H9 (cell line): ENCODE measurements around the gene ZFP92. TPM values are rescaled to one million over a fixed set of nuclear protein-coding genes. Genes with fewer than 3 reads are reported as not detected.

Experiments
- DNase-seq: peaks from one replicate; pipeline ENCODE4 v3.0.0-alpha.2; 2017
- H2AFZ ChIP-seq: one replicate; pipeline ENCODE4 v1.6.1; 2013; ENCODE audit warnings: mild to moderate bottlenecking, low read length, control low read depth, moderate library complexity
- H2AK5ac ChIP-seq: 2 replicates; pipeline ENCODE4 v1.6.1; 2013; ENCODE audit warnings: low read length, control low read depth, mixed read lengths; ENCODE audit not compliant: insufficient read length
- H2BK120ac ChIP-seq: one replicate; pipeline ENCODE4 v1.6.1; 2013; ENCODE audit warnings: low read depth, mild to moderate bottlenecking, low read length, control low read depth, inconsistent platforms; ENCODE audit not compliant: poor library complexity, severe bottlenecking
- H2BK12ac ChIP-seq: 2 replicates; pipeline ENCODE4 v1.6.1; 2013; ENCODE audit warnings: low read length, control low read depth, mixed read lengths, low read depth; ENCODE audit not compliant: insufficient read length
- H2BK15ac ChIP-seq: 2 replicates; pipeline ENCODE4 v1.6.1; 2013; ENCODE audit warnings: low read depth, low read length, control low read depth
- H2BK20ac ChIP-seq: one replicate; pipeline ENCODE4 v1.6.1; 2013; ENCODE audit warnings: low read depth, mild to moderate bottlenecking, low read length, control low read depth, inconsistent platforms; ENCODE audit not compliant: poor library complexity, severe bottlenecking
- H2BK5ac ChIP-seq: 2 replicates; pipeline ENCODE4 v1.6.1; 2013; ENCODE audit warnings: low read length, control low read depth, mixed read lengths; ENCODE audit not compliant: insufficient read length
- H3K14ac ChIP-seq: 2 replicates; pipeline ENCODE4 v1.6.1; 2013; ENCODE audit warnings: low read length, control low read depth; ENCODE audit not compliant: insufficient read depth
- H3K18ac ChIP-seq: 2 replicates; pipeline ENCODE4 v1.6.1; 2013; ENCODE audit warnings: low read depth, mild to moderate bottlenecking, mixed read lengths, low read length, control low read depth; ENCODE audit not compliant: insufficient read length
- H3K23ac ChIP-seq: 2 replicates; pipeline ENCODE4 v1.6.1; 2013; ENCODE audit warnings: low read length, control low read depth, mixed read lengths, low read depth; ENCODE audit not compliant: insufficient read length
- H3K23me2 ChIP-seq: 2 replicates; pipeline ENCODE4 v1.6.1; 2013; ENCODE audit warnings: low read depth, mild to moderate bottlenecking, mixed read lengths, low read length, control low read depth; ENCODE audit not compliant: insufficient read length, poor library complexity, severe bottlenecking
- H3K27ac ChIP-seq: 2 replicates; pipeline ENCODE4 v1.5.1; 2013; ENCODE audit warnings: low read length, control low read depth, mixed read lengths, low read depth; ENCODE audit not compliant: insufficient read length
- H3K27me3 ChIP-seq: 2 replicates; pipeline ENCODE4 v1.6.1; 2013; ENCODE audit warnings: low read length, control low read depth, inconsistent platforms; ENCODE audit not compliant: insufficient read depth
- H3K4ac ChIP-seq: 2 replicates; pipeline ENCODE4 v1.6.1; 2013; ENCODE audit warnings: low read depth, mild to moderate bottlenecking, control low read depth, inconsistent platforms, low read length, moderate library complexity
- H3K4me1 ChIP-seq: 2 replicates; pipeline ENCODE4 v1.6.1; 2013; ENCODE audit warnings: low read length, control low read depth, inconsistent platforms; ENCODE audit not compliant: insufficient read depth
- H3K4me2 ChIP-seq: 2 replicates; pipeline ENCODE4 v1.6.1; 2013; ENCODE audit warnings: low read length, control low read depth, mixed read lengths; ENCODE audit not compliant: insufficient read length, insufficient read depth
- H3K56ac ChIP-seq: 2 replicates; pipeline ENCODE4 v1.6.1; 2013; ENCODE audit warnings: low read depth, mild to moderate bottlenecking, mixed read lengths, low read length, control low read depth; ENCODE audit not compliant: insufficient read length
- H3K79me1 ChIP-seq: 2 replicates; pipeline ENCODE4 v1.6.1; 2013; ENCODE audit warnings: low read depth, mild to moderate bottlenecking, moderate library complexity, low read length, control low read depth, inconsistent platforms; ENCODE audit not compliant: insufficient read depth, poor library complexity, severe bottlenecking
- H3K79me2 ChIP-seq: 2 replicates; pipeline ENCODE4 v1.6.1; 2013; ENCODE audit warnings: low read length, control low read depth, inconsistent platforms; ENCODE audit not compliant: insufficient read depth
- H3K9ac ChIP-seq: 2 replicates; pipeline ENCODE4 v1.6.1; 2013; ENCODE audit warnings: low read length, control low read depth, mixed read lengths; ENCODE audit not compliant: insufficient read length; ENCODE audit errors: extremely low read depth
- H3K9me3 ChIP-seq: one replicate; pipeline ENCODE4 v1.6.1; 2013; ENCODE audit warnings: low read depth, low read length, inconsistent platforms; ENCODE audit not compliant: control insufficient read depth
- H3T11ph ChIP-seq: one replicate; pipeline ENCODE4 v1.6.1; 2013; ENCODE audit warnings: mild to moderate bottlenecking, low read length, control low read depth, inconsistent platforms
- H4K20me1 ChIP-seq: one replicate; pipeline ENCODE4 v1.6.1; 2013; ENCODE audit not compliant: control insufficient read depth, insufficient read length, insufficient read depth
- H4K5ac ChIP-seq: 2 replicates; pipeline ENCODE4 v1.6.1; 2013; ENCODE audit warnings: low read depth, mild to moderate bottlenecking, mixed read lengths, low read length, control low read depth; ENCODE audit not compliant: insufficient read length
- H4K8ac ChIP-seq: replicated peaks from 2 replicates; pipeline ENCODE4 v1.6.1; 2013; ENCODE audit warnings: low read length, control low read depth, mixed read lengths, low read depth; ENCODE audit not compliant: insufficient read length
- H4K91ac ChIP-seq: 2 replicates; pipeline ENCODE4 v1.6.1; 2013; ENCODE audit warnings: low read depth, mild to moderate bottlenecking, moderate library complexity, mixed read lengths, low read length, control low read depth; ENCODE audit not compliant: insufficient read length
- H3K27ac Mint-ChIP-seq, 3 experiments: 2 replicates in 2 of 3; 3 replicates in 1 of 3; pipeline ENCODE4 v1.8.0; 2020 to 2021; ENCODE audit warnings: mixed read lengths in 3 of 3, mild to moderate bottlenecking in 1 of 3, moderate library complexity in 1 of 3
- H3K27me3 Mint-ChIP-seq: 2 replicates; pipeline ENCODE4 v1.8.0; 2021; ENCODE audit warnings: low read depth, mild to moderate bottlenecking, moderate library complexity, mixed read lengths
- H3K36me3 Mint-ChIP-seq, 3 experiments: 2 replicates in 2 of 3; 3 replicates in 1 of 3; pipeline ENCODE4 v1.8.0; 2020 to 2021; ENCODE audit warnings: low read depth in 3 of 3, mixed read lengths in 3 of 3; ENCODE audit not compliant: insufficient read depth in 1 of 3
- H3K4me1 Mint-ChIP-seq, 2 experiments: 2 replicates each; pipeline ENCODE4 v1.8.0; 2020; ENCODE audit warnings: mixed read lengths in 2 of 2
- H3K4me3 Mint-ChIP-seq, 2 experiments: 2 replicates in 1 of 2; 3 replicates in 1 of 2; pipeline ENCODE4 v1.8.0; 2020 to 2021; ENCODE audit warnings: mild to moderate bottlenecking in 2 of 2, mixed read lengths in 2 of 2, moderate library complexity in 1 of 2
- H3K9me3 Mint-ChIP-seq, 2 experiments: 2 replicates in 1 of 2; 3 replicates in 1 of 2; pipeline ENCODE4 v1.8.0; 2020; ENCODE audit warnings: mild to moderate bottlenecking in 2 of 2, mixed read lengths in 2 of 2, moderate library complexity in 1 of 2
- CTCF ChIP-seq: fragments of 200-600 bp; sonication (generic); conservative IDR thresholded peaks from 3 replicates; pipeline ENCODE4 v1.8.0; 2021; ENCODE audit warnings: antibody characterized with exemption, mild to moderate bottlenecking
- WGBS: extraction: QIAGEN DNeasy Blood & Tissue Kit; methylation state at CpG from one replicate; pipeline ENCODE4 v1.1.7; 2013; ENCODE audit warnings: missing lambda C conversion rate, low lambda C conversion rate, mixed read lengths; ENCODE audit not compliant: insufficient read length; ENCODE audit errors: extremely low coverage; 5-methylcytosine and 5-hydroxymethylcytosine counted together
- total RNA-seq: library from RNA; stranded (reverse); gene quantifications from 2 replicates; pipeline ENCODE4 v1.2.1, GENCODE V29; 2021

ZFP92 gene
- total RNA-seq, 1 experiment from 2014 or later = 0.68 TPM

GRCh38 chrX:153408221-153408721, 3.0 kb upstream of the ZFP92 start:
- Histone ChIP-seq H4K5ac (no peak overlapping the region), H3T11ph (no peak overlapping the region), H3K9me3 (peaks cover 27% of the 10 kb centered on the region), H3K79me1 (no peaks in the 10 kb centered on the region), H2BK20ac (no peak overlapping the region), H2BK15ac (no peak overlapping the region), H2AK5ac (no peak overlapping the region), H3K23me2 (no peaks in the 10 kb centered on the region), H4K20me1 (no peaks in the 10 kb centered on the region), H3K56ac (no peak overlapping the region), H3K4ac (no peak overlapping the region), H2BK5ac (no peak overlapping the region), H2BK12ac (no peak overlapping the region), H4K8ac (no peak overlapping the region), H3K27ac (no peak overlapping the region), H3K18ac (no peak overlapping the region), H3K14ac (no peak overlapping the region), H2AFZ (no peak overlapping the region), H3K27me3 (peaks cover 7% of the 10 kb centered on the region; the same call in 1 of the 2 replicates), H3K4me1 (no peaks in the 10 kb centered on the region), H3K4me2 (no peak overlapping the region), H3K23ac (no peak overlapping the region), H3K79me2 (no peaks in the 10 kb centered on the region), H4K91ac (no peak overlapping the region), H3K9ac (no peak overlapping the region), H2BK120ac (no peak overlapping the region)
- DNase-seq = no peak
- Mint-ChIP-seq H3K27ac (no peak overlapping the region), H3K4me3 (no peak overlapping the region), H3K36me3 (peaks cover 6 to 10% (median 8%) of the 10 kb centered on the region in 3 experiments; a peak in 4 of 7 replicates), H3K27me3 (peaks cover 50% of the 10 kb centered on the region), H3K9me3 (peaks cover 58 to 76% of the 10 kb centered on the region in 2 experiments), H3K4me1 (peaks cover 7 to 8% of the 10 kb centered on the region in 2 experiments; a peak in 2 of 4 replicates)
- TF ChIP-seq CTCF = no peak
- WGBS = no CpG with 5 or more reads among the region's 10 CpGs
